Right cardiac atrium (tissue), 5 donors: ENCODE results near the gene AGBL3. TPM values are rescaled to one million over a fixed set of nuclear protein-coding genes. Genes with fewer than 3 reads are reported as not detected.
"Not testable (repeated sequence)": the region's sequence is repeated elsewhere in the genome, so short reads cannot be mapped to it uniquely, and the experiment has no call there.

Source experiments
- ATAC-seq, 2 donors: fragments of 200-7000 bp; cut with Tn5 transposase; one replicate each; pipeline versions ENCODE4 v1.8.0 to v1.9.1; 2020; ENCODE audit warnings: moderate library complexity in 2 of 2, mild to moderate bottlenecking in 1 of 2
- DNase-seq, 3 donors: peaks; one replicate each; pipeline ENCODE4 v3.0.0-alpha.2; 2020
- H3K27ac ChIP-seq: one replicate; pipeline ENCODE4 v1.5.1; 2013; ENCODE audit warnings: mild to moderate bottlenecking, low read length, control low read depth, moderate library complexity
- H3K27me3 ChIP-seq: one replicate; pipeline ENCODE4 v1.6.1; 2013; ENCODE audit not compliant: control insufficient read depth, insufficient read depth
- H3K4me1 ChIP-seq: one replicate; pipeline ENCODE4 v1.6.1; 2013; ENCODE audit warnings: low read length; ENCODE audit not compliant: control insufficient read depth, insufficient read depth
- H3K4me3 ChIP-seq: one replicate; pipeline ENCODE4 v1.5.1; 2013; ENCODE audit warnings: low read length, control low read depth
- H3K9me3 ChIP-seq: one replicate; pipeline ENCODE4 v1.6.1; 2013; ENCODE audit warnings: low read length; ENCODE audit not compliant: control insufficient read depth
- WGBS: extraction: QIAGEN DNeasy Blood & Tissue Kit; methylation state at CpG from one replicate; pipeline ENCODE4 v1.1.7; 2013; 5-methylcytosine and 5-hydroxymethylcytosine counted together
- intact Hi-C, 4 donors: fragments of 100-400 bp; cut with DNase I; formaldehyde crosslinking; loops; one replicate each; pipeline versions ENCODE4 v1.11.0 to v1.14.0; 2022 to 2023
- polyA plus RNA-seq: library from polyadenylated mRNA; stranded (reverse); fragments of 200-250 nt; gene quantifications from one replicate; pipeline ENCODE4 v1.2.3, GENCODE V29; 2013
- total RNA-seq, 4 donors: library from RNA; stranded (reverse); fragmentation: NEBNext Ultra II Directional; extraction: Animal tissue kit (Norgen Biotek cat#: 25700); gene quantifications; one replicate each; pipeline ENCODE4 v1.2.1, GENCODE V29; 2021
- donor health status: healthy with polysubstance abuse.
- donor health status: DM: no; HTN: yes; CAD: no.
- donor health status: DM: no; HTN: no; CAD: no.
- donor health status: DM: no; HTN: yes; CAD: no; lungs with severe emphysema.
- donor health status: DM: yes; HTN: yes; CAD: no.

The AGBL3 gene
- total and polyA plus RNA-seq, 5 donors: 0.81 to 3.4 (median 1.8) TPM

DNA sequence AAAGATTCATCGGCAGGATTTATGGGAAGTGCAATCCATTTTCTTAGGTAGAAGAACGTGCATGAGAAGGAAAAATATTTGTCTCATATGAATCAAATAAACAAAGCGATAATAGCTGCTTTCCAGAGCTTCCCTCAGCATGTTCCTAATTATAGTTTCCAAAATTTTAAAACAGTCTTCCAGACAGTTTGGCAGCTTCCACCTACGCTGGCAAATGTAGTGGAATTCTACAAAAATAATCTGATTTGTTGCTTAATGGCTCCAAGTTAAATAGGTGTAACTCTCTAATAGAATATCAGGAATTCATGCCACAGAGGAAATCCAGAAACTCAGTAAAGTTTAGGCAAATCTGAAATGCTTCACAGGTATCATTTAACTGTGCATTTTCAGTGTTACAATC is 23.3 kb upstream of the AGBL3 start:
- no peaks in the 10 kb centered on the region for H3K9me3 ChIP-seq
- intact Hi-C loops: no loop called here
- H3K27me3 ChIP-seq: no peaks in the 10 kb centered on the region
- 57% methylated on average over 4 of the region's 4 CpGs for WGBS
- DNase-seq (no peak), ATAC-seq (no peak)
- no peak overlapping the region for H3K27ac ChIP-seq
- H3K4me3 ChIP-seq: no peak overlapping the region
- H3K4me1 ChIP-seq: no peaks in the 10 kb centered on the region

GRCh38 chr7:134966691-134967090 is 19.6 kb upstream of the AGBL3 start:
- DNase-seq: no peak
- no peak overlapping the region for H3K4me3 ChIP-seq
- WGBS: 89% methylated on average over 3 of the region's 3 CpGs
- ATAC-seq: no peak
- H3K9me3 ChIP-seq: no peaks in the 10 kb centered on the region
- intact Hi-C loops: no loop called here
- H3K27me3 ChIP-seq: no peaks in the 10 kb centered on the region
- H3K27ac ChIP-seq: no peak overlapping the region
- no peaks in the 10 kb centered on the region for H3K4me1 ChIP-seq

DNA sequence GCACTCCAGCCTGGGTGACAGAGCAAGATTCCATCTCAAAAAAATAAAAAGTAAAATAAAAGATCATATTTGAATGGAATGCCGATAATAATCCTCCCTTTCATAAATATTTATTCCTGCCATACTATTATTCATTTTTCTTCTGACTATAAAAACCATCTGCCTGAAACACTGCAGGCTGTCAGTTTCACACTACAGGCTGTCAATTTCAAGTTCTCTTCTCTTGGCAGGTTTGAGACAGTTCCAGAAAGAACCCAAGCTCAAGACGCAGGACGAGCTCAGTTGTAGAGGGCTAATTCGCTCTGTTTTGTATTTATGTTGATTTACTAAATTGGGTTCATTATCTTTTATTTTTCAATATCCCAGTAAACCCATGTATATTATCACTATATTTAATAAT is 18.2 kb upstream of the AGBL3 start:
- H3K4me3 ChIP-seq: no peak overlapping the region
- intact Hi-C loops: no loop called here
- no peak for DNase-seq
- H3K27me3 ChIP-seq: no peaks in the 10 kb centered on the region
- no peaks in the 10 kb centered on the region for H3K9me3 ChIP-seq
- 90% methylated on average over 4 of the region's 4 CpGs for WGBS
- ATAC-seq: no peak
- no peaks in the 10 kb centered on the region for H3K4me1 ChIP-seq
- H3K27ac ChIP-seq: no peak overlapping the region

DNA sequence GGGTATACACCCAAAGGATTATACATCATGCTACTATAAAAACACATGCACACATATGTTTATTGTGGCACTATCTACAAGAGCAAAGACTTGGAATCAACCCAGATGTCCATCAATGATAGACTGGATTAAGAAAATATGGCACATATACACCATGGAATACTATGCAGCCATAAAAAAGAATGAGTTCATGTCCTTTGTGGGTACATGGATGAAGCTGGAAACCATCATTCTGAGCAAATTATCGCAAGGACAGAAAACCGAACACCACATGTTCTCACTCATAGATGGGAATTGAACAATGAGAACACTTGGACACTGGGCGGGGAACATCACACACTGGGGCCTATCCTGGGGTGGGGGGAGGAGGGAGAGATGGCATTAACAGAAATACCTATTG is 4.7 kb upstream of the AGBL3 start:
- intact Hi-C loops: loop anchor here in 1 of 4 donors (10.0 kb wide), 1 partner anchor 183 kb away; no protein-coding TSS in a partner anchor

DNA sequence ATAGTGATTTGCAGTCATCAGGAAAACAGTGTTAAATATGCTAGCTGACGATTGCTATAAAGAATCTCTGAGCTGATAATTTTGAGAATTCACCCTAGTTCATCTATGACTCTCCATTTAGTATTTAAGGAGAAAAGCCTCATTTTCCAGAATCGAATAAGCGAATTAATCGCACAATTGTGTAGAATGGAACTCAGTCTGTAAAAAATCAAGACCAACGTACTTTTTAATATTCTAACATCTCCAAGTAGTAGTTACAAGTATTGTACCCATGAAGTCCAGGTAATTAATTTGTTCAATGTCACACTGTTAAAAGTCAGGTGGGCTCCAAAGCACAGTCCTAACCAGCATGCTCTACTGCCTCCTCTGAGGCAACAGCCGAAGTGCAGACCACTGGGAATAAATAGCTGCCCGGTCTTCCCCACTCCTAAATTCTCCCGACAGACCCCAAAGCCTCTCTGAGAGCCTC is 380 bp upstream of the AGBL3 start:
- Histone ChIP-seq H3K27me3 (no peaks in the 10 kb centered on the region), H3K9me3 (no peaks in the 10 kb centered on the region), H3K27ac (peak overlapping the region; percentile 93), H3K4me1 (no peaks in the 10 kb centered on the region), H3K4me3 (peak overlapping the region; percentile 79)
- DNase-seq (no peak), ATAC-seq (no peak)
- intact Hi-C loops: loop anchor here in 2 of 4 donors (5.0 to 10.0 kb wide), 2 partner anchors 179 to 181 kb away; no protein-coding TSS in a partner anchor
- WGBS: 45% methylated on average over 8 of the region's 8 CpGs

More for the DNA sequence above, 4.7 kb upstream of the AGBL3 start:
- ATAC-seq, H3K4me3 ChIP-seq, H3K4me1 ChIP-seq, H3K9me3 ChIP-seq, H3K27me3 ChIP-seq, DNase-seq, H3K27ac ChIP-seq: not testable (repeated sequence)
- WGBS: 95% methylated on average over 3 of the region's 3 CpGs

- H3K4me3 ChIP-seq: no peak overlapping the region
- no peaks in the 10 kb centered on the region for H3K4me1 ChIP-seq
- H3K9me3 ChIP-seq: no peaks in the 10 kb centered on the region
- intact Hi-C loops: loop anchor here in 2 of 4 donors (5.0 to 10.0 kb wide), 2 partner anchors 177 to 179 kb away; no protein-coding TSS in a partner anchor
- WGBS: 88% methylated on average over 5 of the region's 5 CpGs
- no peak overlapping the region for H3K27ac ChIP-seq
- ATAC-seq: no peak
- no peak for DNase-seq
- H3K27me3 ChIP-seq: no peaks in the 10 kb centered on the region
Measured at GRCh38 chr7:134988161-134988560, 1.9 kb downstream of the AGBL3 start.

DNA sequence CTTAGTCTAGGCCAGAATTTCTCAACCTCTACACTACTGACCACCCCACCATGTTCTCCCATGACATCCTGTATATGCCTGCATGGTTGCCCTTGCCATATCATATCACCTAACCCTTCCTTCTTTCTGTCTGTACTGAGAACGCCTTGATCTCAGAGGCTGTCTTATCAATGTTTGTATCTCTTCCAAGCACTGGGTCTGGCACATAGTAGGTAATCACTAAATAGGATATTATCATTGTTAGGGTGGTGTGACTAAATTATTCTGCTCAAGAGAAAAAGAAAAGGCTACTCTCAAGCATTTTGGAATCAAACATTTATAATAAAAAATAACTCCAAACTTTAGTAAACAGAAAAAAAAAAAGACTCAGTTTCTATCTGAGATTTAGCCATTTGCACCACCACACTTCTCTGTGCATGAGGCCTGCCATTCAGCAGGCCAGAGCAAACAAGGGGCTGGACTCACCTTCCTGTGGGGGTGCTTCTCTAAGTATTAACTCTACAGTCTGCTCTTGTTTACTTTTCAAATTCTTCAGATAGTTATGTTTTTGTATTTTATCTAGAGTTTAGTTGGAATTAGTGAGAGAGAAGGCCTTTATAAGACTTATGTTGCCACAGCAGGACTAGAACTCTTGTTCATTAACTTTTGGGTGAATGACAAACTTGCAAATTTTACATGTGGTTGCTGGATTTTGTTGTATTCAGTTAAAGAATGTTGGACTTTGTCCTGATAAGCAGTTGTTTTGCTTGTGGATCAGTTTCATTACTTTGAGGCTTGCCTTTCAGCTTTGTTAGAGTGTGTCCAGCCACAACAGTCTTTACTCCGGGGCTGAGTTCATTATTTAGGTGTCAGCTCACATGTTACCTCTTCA is 5.4 kb downstream of the AGBL3 start:
- intact Hi-C loops: loop anchor here in 1 of 4 donors (10.0 kb wide), 1 partner anchor 173 kb away; no protein-coding TSS in a partner anchor
- Histone ChIP-seq H3K4me1 (no peaks in the 10 kb centered on the region), H3K27me3 (no peaks in the 10 kb centered on the region), H3K9me3 (no peaks in the 10 kb centered on the region), H3K27ac (no peak overlapping the region), H3K4me3 (no peak overlapping the region)
- no peak for DNase-seq
- 60% methylated on average over 2 of the region's 2 CpGs for WGBS
- peak in 1 of 2 donors; percentile 8 for ATAC-seq

DNA sequence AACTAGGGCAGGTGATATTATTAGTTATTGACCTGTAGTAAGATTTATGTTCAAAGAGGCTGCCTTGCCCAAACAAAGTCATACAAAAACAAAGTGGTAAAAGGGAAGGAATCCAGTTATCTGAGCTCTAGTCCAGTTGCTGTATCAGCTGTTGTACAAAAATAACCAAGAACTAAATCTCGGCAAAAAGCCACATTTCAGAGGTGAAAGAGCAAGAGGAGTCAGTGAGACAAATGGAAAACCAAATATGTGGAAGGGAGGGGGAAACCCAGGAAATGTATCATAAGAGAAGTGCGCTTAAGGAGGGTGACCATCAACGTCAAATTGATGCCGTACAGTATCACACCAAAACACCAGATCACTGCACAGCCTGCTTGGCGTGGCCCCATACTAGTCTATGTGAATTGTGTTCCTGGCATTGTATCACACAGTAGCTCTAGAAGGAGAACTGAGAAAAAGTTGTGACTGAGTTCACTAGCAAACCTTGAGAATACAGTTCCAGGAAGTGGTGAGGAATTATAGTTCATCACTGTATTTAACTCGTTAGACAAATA is 6.4 kb downstream of the AGBL3 start:
- ATAC-seq: peak; percentile 68 to 93
- Histone ChIP-seq H3K27ac (no peak overlapping the region), H3K9me3 (no peaks in the 10 kb centered on the region), H3K4me1 (no peaks in the 10 kb centered on the region), H3K27me3 (no peaks in the 10 kb centered on the region), H3K4me3 (no peak overlapping the region)
- peak in 2 of 3 donors; percentile 51 to 54 for DNase-seq
- intact Hi-C loops: loop anchor here in 1 of 4 donors (10.0 kb wide), 1 partner anchor 172 kb away; no protein-coding TSS in a partner anchor
- 61% methylated on average over 6 of the region's 6 CpGs for whole genome bisulfite sequencing

- ATAC-seq (no peak), DNase-seq (no peak)
- Histone ChIP-seq H3K9me3 (no peaks in the 10 kb centered on the region), H3K4me1 (no peaks in the 10 kb centered on the region), H3K27me3 (no peaks in the 10 kb centered on the region), H3K4me3 (no peak overlapping the region), H3K27ac (no peak overlapping the region)
- intact Hi-C loops: loop anchor here in 1 of 4 donors (10.0 kb wide), 1 partner anchor 171 kb away; no protein-coding TSS in a partner anchor
- 90% methylated on average over 2 of the region's 2 CpGs for WGBS
Measured at GRCh38 chr7:134993877-134994456, 7.7 kb downstream of the AGBL3 start.

DNA sequence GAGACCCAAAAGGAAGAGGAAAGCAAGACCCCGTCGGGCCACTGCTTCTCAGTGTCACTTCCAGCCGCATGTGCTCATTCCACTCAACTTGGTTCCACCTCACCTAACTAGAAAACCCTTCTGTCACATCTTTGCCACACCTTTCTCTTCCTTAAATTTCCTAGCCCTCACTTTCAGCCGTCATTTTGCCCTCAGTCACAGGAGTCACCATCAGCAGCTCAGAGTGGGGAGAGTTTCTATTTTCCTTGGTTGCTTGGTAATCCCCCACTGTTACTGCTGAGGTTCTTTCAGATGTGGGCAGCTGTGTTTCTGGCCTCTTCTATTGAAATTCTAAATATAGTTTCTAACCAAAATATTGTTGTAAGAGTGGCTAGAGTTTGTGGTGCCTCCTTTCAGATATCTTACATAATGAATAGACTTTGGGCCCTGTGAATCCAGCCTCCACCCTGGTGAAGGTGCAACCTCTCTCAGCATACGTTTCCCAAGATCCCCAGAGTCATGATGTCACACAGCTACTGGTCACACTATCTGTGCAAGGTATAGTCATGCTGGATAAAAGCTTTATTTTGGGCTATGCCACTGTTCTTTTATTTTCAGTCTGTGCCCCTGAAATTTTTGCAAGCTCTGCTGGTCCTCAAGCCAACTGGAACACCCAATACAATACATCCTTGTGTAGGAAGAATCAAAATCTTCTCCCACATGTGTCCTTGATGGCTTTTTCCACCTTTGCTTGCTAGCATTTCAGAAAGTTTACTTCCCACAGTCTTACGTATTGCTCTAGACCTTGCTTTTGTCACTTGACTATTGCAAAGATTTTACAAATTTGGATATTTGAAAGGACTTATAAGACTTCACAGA is 9.2 kb downstream of the AGBL3 start:
- H3K27ac ChIP-seq: no peak overlapping the region
- no peak overlapping the region for H3K4me3 ChIP-seq
- no peak for DNase-seq
- 63% methylated on average over 6 of the region's 6 CpGs for WGBS
- H3K9me3 ChIP-seq: no peaks in the 10 kb centered on the region
- H3K27me3 ChIP-seq: no peaks in the 10 kb centered on the region
- H3K4me1 ChIP-seq: no peaks in the 10 kb centered on the region
- ATAC-seq: no peak
- intact Hi-C loops: loop anchor here in 1 of 4 donors (10.0 kb wide), 1 partner anchor 169 kb away; no protein-coding TSS in a partner anchor
